GM12878 (cell line): ENCODE measurements around the gene RGSL1. TPM values are rescaled to one million over a fixed set of nuclear protein-coding genes. Genes with fewer than 3 reads are reported as not detected.

Experiments
- CREM ChIP-seq: IDR thresholded peaks from 2 replicates; pipeline ENCODE4 v1.6.1; 2014; ENCODE audit warnings: antibody characterized with exemption, low read depth
- E4F1 ChIP-seq: fragments of 450-650 bp; IDR thresholded peaks from 2 replicates; pipeline ENCODE4 v1.6.1; 2018; ENCODE audit warnings: borderline replicate concordance, mild to moderate bottlenecking; ENCODE audit not compliant: partially characterized antibody
- polyA plus RNA-seq, 11 experiments: library from polyadenylated mRNA; depleted of rRNA in 4 of 11; unstranded in 6 of 11; stranded (reverse) in 5 of 11; fragments of >200 nt; fragmentation: Nextera tagmentation in 4 of 11; fragmentation: Illumina TruSeq in 1 of 11; extraction: Ambion mirVana in 4 of 11; extraction: Trizol in 1 of 11; gene quantifications; 1 replicate in 1 of 11; 2 replicates in 10 of 11; pipeline versions ENCODE4 v1.2.1 to v1.2.3, GENCODE V29; 2011 to 2016; ENCODE audit warnings: inconsistent platforms in 2 of 11, missing spikeins in 2 of 11, low read depth in 1 of 11
- total RNA-seq, 4 experiments: library from RNA; depleted of rRNA in 3 of 4; stranded (reverse); fragments of >200 nt in 3 of 4; fragmentation: Illumina TruSeq in 1 of 4; extraction: Trizol in 1 of 4; gene quantifications; 2 replicates each; pipeline versions ENCODE4 v1.2.1 to v1.2.3, GENCODE V29; 2013 to 2021
- TF ChIP-seq, protein P1 (sequence below): fragments of 450-650 bp; IDR thresholded peaks from 2 replicates; pipeline ENCODE4 v1.6.1; 2016; ENCODE audit warnings: mild to moderate bottlenecking
- TF ChIP-seq, protein P2 (sequence below): fragments of 450-650 bp; IDR thresholded peaks from 2 replicates; pipeline ENCODE4 v1.6.1; 2017; ENCODE audit warnings: mild to moderate bottlenecking, moderate library complexity

RGSL1 gene
- total and polyA plus RNA-seq, 10 of the 15 experiments (the other 5 are each of a cell fraction or from before 2014, with no cell fraction given) = 0.05 to 0.28 (median 0.27) TPM; not detected in 5

DNA sequence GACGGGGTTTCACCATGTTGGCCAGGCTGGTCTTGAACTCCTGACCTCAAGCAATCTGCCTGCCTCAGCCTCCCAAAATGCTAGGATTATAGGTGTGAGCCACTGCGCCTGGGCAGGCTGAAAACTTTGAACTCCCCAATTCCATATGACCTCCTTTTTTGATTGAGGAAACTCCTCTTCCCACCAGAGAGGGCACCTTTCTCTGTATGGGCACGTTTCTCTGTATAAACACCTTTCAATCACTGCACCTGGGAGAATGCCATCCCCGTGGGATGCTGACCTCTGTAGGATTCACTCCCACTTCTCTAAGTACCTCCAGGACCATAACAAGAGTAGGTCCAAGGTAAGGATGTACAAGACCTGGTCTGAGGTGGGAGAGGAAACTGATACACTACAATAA is 39.8 kb upstream of the RGSL1 start (continued):
- TF ChIP-seq, protein P1, sequence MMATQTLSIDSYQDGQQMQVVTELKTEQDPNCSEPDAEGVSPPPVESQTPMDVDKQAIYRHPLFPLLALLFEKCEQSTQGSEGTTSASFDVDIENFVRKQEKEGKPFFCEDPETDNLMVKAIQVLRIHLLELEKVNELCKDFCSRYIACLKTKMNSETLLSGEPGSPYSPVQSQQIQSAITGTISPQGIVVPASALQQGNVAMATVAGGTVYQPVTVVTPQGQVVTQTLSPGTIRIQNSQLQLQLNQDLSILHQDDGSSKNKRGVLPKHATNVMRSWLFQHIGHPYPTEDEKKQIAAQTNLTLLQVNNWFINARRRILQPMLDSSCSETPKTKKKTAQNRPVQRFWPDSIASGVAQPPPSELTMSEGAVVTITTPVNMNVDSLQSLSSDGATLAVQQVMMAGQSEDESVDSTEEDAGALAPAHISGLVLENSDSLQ = no peak
- TF ChIP-seq, protein P2, sequence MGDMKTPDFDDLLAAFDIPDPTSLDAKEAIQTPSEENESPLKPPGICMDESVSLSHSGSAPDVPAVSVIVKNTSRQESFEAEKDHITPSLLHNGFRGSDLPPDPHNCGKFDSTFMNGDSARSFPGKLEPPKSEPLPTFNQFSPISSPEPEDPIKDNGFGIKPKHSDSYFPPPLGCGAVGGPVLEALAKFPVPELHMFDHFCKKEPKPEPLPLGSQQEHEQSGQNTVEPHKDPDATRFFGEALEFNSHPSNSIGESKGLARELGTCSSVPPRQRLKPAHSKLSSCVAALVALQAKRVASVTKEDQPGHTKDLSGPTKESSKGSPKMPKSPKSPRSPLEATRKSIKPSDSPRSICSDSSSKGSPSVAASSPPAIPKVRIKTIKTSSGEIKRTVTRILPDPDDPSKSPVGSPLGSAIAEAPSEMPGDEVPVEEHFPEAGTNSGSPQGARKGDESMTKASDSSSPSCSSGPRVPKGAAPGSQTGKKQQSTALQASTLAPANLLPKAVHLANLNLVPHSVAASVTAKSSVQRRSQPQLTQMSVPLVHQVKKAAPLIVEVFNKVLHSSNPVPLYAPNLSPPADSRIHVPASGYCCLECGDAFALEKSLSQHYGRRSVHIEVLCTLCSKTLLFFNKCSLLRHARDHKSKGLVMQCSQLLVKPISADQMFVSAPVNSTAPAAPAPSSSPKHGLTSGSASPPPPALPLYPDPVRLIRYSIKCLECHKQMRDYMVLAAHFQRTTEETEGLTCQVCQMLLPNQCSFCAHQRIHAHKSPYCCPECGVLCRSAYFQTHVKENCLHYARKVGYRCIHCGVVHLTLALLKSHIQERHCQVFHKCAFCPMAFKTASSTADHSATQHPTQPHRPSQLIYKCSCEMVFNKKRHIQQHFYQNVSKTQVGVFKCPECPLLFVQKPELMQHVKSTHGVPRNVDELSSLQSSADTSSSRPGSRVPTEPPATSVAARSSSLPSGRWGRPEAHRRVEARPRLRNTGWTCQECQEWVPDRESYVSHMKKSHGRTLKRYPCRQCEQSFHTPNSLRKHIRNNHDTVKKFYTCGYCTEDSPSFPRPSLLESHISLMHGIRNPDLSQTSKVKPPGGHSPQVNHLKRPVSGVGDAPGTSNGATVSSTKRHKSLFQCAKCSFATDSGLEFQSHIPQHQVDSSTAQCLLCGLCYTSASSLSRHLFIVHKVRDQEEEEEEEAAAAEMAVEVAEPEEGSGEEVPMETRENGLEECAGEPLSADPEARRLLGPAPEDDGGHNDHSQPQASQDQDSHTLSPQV = no peak
- TF ChIP-seq E4F1 (no peak), CREM (no peak)
- TF ChIP-seq, all 136 proteins: peak for 0
